Suppressor macrophage (primary cell): ENCODE data around the gene MAGI1.
"Not testable (repeated sequence)": the region's sequence is repeated elsewhere in the genome, so short reads cannot be mapped to it uniquely, and the experiment has no call there.

Source experiments
- DNase-seq, 4 experiments: peaks; one replicate each; pipeline ENCODE4 v3.0.0-alpha.2; 2020 to 2022

The MAGI1 gene

DNA sequence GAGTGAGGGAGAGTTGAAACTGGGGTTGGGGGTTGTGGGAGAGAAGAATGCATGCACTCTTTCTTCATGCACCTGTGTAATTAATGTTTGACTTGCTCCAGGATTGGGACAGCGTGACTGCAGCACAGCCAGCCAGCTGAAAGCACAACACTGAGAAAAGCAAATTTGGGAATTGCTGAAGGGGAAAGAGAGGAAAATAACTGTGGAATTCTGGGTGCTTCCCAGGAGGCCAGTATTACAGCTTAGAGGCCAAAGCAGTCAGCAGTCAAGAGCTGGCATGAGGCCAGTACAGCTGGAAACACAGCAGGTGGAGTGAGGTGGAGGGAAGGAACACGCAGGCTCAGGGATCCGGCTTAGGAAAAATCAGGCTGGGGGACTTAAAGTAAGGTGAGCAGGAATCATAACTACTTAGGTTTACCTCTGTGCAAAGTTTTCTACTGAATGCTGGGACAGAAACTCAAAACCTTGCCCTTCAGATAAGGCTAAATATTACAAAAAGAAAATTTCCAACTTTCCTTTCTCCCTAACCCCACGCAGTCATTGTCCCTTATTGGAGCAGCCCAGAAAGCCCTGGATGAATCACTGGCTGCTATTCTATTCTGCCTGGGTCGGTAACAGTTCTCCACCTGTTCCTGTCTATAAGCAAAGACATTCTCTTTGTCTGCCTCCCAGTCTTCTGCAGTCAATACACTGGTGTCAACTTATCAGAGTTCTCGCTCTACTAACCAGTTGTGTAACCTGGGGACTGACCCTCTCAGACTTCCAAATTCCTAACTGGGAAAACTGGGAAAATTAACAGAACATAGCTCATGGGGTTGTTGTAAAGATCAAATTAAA is 167.2 kb downstream of the MAGI1 start:
- no peak for DNase-seq

DNA sequence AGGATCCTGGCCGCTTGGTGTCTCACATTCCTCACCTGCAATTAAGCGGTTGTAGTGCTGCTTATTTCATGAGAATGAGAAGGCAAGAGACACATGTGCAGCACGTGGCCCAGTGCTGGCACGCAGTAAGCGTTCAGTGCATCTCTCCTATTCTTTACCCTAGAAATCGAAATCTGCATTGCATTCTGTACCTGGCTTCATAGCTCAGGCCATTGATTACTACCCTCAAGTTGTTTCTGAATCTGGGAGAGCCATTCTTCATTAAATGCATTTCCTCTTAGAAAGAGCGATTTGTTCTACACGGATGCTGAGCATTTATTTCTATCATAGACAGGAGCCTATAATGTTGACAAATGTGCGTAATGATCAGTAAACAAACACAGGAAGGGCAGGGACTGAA is 168.9 kb downstream of the MAGI1 start:
- DNase-seq: no peak

DNA sequence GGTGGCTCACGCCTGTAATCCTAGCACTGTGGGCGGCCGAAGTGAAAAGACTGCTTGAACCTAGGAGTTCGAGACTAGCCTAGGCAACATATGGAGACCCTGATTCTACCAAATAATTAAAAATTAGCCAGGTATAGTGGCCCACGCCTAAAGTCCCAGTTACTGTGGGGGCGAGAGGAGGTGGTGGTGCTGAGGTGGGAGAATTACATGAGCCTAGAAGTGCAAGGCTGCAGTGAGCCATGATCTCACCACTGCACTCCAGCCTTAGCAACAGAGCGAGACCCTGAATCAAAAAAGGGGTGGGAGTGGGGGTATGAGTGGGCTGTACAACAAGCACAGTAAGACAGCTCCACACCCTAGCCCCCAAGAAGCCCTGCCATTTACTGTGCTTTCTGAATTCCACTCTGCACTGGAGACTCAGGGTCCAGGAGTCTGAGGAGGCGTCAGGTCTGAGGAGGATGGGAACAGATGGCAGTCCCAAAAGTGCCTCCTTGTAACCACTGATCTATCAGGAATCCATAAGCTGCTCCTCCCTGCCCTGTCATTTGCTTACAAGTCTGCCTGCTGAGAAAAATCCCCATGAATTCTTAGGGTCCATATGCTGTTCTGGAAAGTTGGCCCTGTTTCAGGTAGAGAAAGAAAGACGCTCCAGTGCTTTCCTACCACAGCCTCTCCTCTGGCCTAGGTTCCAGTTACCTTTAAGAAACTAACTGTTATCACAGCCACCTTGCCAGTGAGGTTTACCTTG is 171.1 kb downstream of the MAGI1 start:
- no peak for DNase-seq

DNA sequence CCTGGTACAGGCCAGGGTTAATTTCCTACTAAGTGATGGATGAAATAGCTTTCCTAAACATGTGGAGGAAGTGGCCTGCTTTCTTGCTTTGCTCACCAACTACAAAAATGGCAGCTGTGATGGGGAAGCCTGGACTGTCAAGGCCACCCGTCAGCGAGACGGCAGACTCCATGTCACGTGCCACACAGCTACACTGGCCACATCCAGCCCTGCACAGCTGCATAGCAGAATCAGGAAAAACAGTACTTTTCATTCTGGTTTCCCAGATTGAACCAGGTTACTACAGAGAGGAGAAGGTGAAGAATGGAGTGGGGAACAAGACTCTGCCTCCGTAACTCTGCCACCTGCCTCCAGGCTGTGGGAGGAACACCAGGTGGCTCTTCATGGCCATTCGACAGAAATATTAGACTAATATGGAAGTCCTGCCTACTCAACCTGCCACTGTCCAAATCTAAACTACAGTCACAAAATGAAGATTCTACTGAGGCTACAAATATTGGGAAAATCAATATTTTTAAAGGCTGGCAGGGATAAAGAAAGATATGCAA is 174.3 kb downstream of the MAGI1 start:
- no peak for DNase-seq

DNA sequence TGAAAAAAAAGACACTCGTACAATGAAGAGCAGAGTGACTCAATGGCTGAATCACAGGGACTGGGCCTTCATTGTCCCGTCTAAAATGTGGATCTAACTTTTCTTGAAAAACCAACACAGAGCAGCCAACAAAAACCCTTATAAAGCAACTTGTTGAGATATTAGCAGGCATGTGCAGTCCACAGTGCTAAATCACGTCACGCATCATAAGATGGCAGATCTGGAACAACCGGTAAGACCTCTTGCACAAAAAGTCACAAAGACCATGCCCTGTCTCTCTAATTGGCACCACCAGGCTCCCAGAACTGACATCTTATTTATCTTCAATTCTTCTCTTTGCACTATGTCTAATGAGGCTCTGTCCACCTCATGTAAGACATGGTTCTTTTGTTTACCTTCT is 177.0 kb downstream of the MAGI1 start:
- no peak for DNase-seq

DNA sequence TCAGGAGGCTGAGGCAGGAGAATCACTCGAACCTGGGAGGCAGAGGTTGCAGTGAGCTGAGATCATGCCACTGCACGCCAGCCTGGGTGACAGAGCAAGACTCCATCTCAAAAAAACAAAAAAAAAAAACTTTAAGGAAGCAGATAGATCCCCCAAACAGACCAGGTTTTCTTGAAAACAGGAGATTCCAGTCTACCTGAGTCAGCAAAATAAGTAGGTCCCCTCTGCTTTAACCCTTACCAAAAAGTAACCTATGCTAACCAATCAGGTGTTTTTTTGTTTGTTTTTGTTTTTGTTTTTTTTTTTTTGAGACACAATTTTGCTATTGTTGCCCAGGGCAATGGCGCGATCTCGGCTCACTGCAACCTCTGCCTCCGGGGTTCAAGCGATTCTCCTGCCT is 179.1 kb downstream of the MAGI1 start:
- DNase-seq: not testable (repeated sequence)

DNA sequence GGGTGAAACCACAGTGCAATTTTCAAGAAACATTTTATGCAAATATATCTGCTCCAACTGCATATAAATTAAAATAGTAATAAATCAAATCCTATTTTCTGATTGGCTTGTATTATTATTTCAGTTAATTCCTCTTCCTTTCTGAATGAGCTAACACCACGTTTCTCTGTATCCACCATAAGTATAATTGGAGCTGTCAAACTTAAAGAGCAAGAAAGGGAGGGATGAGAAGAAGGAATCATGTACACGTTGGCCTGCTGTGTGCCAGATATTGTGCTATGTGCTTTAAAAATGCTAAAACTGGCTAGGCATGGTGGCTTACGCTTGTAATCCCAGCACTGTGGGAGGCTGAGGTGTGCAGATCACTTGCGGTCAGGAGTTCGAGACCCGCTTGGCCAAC is 180.0 kb downstream of the MAGI1 start:
- no peak for DNase-seq

DNA sequence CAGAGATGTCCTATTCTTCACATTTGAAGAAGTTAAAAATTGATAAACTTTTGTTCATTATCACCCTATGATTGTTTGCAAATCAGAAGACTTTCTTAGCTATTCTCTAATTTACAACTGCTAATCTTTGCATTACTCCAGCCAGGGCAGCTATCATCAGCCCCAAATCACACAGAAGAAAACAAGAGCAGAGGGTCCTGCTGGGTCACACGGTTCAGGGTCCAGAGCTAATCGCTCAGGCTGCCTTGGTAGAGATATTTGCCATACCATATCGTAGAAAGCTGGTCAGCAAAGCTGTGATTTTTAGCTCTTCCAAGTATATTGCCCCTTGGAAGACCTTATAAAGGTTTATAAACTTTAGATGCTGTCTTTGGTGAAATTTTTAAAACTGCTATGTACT is 181.4 kb downstream of the MAGI1 start:
- no peak for DNase-seq

DNA sequence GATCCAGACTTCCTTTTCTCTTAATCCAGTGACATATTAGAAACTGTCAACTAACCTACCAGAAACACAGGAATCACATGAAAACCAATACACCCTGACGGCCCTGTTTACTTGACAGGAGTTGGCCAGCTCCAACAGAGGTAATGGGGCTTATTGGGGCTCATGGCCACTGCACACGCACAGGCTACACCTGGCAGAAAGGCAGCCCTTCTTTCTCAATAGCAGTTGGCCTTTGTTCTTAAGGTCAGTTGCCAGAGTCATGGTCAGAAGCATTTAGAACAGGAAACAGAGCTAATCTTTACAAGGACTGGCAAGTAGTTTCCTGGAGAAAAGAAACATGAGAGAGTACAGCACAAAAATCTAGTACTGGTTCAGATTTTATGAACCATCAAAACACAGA is 181.8 kb downstream of the MAGI1 start:
- DNase-seq: no peak

DNA sequence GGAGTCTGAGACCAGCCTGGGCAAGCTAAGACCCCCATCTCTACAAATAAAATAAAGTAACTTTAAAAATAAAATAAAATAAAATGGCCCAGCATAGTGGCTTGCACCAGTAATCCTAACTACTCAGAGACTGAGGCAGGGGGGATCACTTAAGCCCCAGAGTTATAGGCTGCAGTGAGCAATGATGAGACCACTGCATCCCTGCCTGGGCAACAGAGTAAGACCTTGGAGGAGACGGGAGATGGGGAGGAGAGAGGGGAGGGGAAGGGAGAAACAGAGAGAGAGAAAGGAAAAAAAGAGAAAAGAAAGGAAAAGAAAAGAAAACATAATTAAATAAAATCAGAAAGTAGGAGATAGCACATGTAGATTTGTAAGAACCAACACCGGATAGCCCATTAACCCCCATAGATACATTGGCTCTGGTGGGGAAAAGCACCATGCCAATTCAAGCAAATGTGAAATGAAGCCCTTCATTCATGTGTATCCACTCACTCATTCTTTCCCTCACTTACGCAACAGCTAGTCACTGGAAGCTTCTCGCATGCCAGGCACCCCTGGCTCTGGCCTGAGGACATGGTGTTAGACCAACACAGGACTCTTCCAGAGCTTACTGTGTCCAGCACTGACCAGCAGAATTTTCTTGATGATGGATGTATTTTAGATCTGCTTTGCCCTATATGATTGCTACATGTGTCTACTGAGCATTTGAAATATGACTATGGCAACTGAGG is 183.2 kb downstream of the MAGI1 start:
- no peak for DNase-seq

DNA sequence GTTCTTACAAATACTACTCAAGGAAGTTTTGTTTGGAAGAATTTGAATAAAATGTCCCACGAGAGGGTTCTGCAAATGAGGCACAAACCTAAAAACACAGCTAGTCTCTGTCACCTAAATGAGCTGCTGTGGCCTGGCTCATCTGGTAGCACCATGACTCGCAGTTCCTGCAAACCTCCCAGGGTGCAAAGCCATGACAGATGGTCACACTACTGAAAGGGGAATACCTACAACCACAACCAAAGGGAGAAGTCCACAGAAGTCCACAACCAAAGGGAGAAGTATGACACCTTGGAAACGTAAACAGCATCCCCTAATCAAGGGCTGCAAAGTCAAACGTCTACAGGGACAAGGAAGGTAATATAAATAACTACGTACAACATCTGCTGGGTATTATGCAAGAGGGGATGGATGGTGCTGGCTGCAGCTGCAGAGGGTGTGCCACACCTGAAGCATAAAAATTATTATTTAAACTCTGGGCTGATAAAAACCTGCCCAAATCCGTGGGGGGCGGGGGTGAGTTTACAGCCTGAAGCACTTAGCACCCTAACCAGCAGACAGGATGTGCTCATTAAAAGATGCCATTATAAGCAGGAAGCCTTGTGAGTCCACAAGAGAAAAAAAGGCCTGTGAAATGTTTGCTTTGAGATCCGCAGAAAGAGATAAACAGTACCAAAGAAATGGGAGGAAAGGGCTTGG is 184.0 kb downstream of the MAGI1 start:
- DNase-seq: peak in 2 of 4 experiments; percentile 2 to 3

DNA sequence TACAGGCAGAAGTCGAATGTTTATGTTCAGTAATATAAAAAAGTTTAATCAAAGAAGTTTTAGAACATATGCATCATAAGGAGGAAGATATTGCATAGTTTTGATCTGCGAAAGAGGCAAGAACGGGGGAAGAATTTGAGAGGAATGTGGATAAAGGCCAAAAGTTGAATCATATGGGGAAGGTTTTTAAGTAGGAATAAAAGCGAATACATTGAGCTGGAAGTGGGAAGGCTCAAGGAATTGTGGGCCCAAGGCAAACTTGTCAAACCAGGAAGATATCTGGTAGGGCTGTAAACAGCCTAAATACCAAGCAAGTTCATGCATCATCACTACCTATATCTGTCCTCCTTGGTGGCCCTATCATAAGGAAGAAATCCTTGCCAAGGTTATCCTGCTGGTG is 186.9 kb downstream of the MAGI1 start:
- no peak for DNase-seq

DNA sequence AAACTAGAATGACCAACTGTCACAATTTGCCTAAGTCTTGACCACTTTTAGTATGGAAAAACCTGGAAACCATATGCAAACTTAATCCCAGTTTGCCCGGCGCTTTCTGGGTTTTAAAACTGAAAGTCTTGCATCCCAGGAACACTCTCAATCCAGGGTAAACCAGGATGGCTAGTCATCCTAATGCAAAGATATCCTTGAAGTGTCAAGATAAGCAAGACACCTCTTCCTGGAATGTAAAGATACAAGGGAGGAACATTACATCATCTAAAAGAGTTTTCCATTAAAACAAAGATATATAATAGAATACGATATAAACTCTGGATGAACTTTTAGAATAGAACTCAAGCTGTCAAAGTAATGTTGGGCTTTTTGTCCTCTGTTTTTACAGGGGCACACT is 188.5 kb downstream of the MAGI1 start:
- no peak for DNase-seq

DNA sequence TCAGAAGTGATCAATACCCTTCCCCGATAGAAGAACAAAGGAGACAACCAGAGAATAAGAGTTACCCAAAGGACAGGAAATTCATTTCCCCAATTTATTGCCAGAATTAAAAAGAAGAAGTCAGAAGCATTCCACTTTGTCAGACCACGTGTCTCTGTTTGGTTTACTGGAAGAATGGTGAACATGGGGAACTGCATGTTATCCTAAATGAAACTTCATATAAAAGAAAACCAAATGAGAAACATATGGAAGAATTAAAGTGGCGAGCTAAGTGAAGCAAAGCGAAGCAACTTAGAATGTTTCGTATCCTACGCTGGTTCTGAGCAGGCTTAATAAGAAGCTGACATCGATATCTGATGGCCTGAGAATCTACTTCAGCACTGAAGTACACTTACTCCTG is 190.7 kb downstream of the MAGI1 start:
- DNase-seq: peak in 2 of 4 experiments; percentile 6 to 7

DNA sequence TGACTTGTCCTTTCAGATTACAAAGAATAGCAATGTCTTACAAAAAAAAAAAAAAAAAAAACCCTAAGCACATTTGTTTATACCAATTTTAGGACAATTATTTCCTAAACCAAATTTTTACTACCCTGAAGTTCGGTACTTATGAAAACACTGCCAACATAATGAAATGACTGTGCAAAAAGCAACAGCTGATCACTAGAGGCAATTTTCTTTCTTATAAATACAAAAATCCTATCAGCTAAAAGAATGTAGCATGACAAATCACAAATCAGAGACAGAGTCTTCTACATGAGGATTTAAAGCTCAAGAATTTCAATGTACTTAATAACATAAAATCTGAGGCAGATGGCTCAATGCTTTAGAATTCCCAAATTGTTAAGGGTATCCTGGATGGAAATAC is 191.8 kb downstream of the MAGI1 start:
- no peak for DNase-seq

DNA sequence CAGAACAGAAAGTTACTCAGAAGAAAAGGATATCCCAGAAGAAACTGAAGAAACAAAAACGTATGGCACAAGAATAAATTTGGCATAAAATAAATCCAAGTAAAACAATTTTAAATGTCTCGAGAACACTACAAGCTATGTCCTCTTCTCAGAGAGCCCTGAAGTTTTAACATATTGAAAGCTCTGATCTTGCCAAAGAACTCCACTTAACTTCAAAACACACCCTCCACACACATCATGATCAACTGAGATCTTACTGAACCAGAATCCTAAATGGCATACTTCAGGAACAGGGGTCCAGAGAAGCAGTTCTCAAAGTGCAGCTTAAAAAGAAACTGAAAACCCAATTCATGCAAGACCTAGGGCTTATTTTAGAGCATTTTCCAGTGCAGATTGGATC is 194.3 kb downstream of the MAGI1 start:
- no peak for DNase-seq

DNA sequence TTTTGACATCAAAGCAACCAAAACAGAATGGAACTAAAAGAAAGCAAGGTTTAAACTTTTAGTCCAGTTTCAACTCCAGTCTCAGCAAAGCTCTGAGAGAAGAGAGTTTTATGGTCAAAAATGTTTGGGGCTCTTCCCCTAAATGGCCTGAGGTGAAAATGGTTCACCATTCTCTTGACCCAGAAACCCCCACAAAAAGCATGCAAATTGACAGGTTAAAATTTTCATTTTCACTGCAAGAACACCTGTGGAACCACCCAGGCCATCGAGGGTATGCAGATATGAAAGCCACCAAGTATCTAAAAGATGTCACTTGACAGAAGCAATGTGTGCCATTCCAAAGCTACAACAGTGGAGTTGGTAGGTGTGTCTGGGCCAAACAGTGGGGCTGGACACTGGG is 195.0 kb downstream of the MAGI1 start:
- DNase-seq: no peak

DNA sequence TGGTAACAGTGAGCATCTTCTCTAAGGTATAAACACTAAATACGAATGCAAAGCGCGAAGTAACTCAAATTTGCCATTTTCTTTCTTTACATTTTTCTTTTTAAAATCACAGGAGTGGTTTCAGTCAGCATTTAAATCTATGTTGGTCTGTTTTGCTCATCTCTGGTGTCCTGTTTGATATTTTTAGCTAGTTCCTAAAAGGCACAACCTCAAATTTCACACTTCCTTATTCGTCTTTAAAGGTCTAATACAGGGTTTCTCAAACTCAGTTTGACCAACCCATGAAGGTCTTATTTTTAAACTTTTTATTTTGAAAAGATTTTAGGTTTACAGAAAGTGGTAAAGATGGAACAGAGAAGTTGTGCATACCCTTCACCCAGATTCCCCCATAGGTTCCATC is 201.1 kb downstream of the MAGI1 start:
- peak in 1 of 4 experiments; percentile 4 for DNase-seq

DNA sequence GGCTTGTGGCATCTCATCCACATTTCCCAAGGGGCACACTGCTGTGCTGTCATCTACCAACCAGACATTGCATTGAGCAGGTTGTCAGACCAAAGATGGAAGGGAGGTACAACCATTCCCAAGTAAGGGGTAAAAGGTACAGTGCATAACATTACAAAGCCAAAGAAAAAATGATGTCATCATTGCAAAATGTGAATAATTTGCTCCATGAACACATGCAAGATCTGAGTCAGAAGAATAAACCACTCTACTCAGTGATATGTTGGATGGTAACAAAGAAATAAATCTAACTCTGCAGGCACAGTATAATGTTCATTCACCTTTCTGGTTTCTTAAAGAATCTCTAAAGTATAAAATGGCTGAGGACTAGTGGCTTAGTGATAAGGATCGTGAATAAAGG is 202.7 kb downstream of the MAGI1 start:
- DNase-seq: no peak

DNA sequence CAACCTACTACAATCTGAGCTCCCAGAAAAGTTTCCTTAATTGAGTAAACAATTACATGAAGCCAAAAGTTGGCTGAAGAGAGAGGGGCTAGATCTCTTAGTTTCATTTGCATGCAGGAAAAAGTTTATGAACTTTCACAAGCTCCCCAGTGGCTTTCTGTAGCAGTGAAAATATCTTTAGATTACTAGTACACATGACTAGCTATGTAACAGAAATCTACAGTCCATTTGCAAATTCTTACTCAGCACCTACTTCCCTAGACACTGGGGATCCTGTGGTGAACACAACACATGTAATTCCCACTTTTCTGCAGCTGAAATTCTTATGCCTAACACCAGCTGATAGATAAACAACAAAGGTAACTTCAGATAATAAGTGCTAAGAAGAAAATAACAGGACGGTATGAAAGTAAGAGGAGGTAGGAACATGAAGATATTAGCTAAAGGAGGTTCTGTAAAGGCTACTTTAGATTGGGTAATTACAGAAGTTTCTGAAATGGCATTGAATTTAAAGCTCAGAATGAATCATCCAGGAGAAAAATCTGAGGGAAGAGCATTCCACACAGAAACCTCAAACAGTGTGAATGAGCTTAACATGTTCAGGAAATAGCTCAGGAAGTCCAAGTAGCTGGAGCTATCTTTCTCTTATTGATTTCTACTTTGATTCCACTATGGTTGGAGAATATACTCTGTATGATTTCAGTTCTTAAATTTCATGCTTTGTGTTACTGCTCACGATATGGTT is 204.8 kb downstream of the MAGI1 start:
- DNase-seq: no peak

DNA sequence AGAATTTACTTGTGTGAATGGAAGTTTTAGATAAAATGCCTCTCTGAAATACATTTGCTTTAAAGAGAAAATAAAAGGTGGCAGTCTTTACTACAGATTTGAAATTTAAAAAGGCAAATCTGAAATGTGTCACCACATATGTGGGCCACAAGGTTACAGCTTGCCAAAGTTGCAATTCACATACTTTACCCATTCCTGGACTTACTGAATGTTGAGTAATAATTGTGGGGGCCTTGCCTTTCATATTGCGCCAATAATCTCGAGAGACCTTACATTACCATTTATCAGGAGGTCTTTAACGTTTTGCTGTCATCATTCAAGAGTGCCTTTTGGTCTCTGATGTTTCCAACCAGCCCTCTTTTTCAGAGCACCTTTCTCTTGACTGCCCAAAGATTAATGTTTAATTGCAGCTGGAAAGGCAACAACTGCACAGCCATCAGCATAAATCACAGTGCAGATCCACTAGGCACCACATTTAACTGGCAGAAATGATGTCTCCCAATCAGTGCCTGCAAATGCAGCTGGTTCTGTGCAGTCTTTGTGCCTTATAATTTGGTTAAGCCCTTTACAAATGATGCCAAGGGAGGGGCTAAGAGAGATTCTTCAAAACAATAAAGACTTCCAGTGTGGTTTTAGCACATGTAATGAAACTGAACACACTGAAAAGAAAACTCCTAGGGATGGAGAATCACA is 206.8 kb downstream of the MAGI1 start:
- DNase-seq: no peak
